GM12878 (cell line): ENCODE data around the gene ZNF841. TPM values are rescaled to one million over a fixed set of nuclear protein-coding genes. Genes with fewer than 3 reads are reported as not detected.
"Not testable (repeated sequence)": the region's sequence is repeated elsewhere in the genome, so short reads cannot be mapped to it uniquely, and the experiment has no call there.

Source experiments
- ATAC-seq: fragments of 200-7000 bp; cut with Tn5 transposase; 3 replicates; pipeline ENCODE4 v1.9.1; 2020; ENCODE audit warnings: mild to moderate bottlenecking, moderate library complexity
- BruUV-seq: library from RNA; stranded (reverse); fragments of 400-500 nt; replicated peaks from 2 replicates; lab custom pipeline; 2021; lab: Mats Ljungman, UMichigan
- CTCF ChIA-PET: fragments of 300-600 bp; sonication (Branson Sonifier 250); formaldehyde crosslinking; extraction: SDS; loops from one replicate; lab custom pipeline; 2021; ENCODE audit warnings: inconsistent platforms; lab: Yijun Ruan, JAX
- POLR2A ChIA-PET: fragments of 350-600 bp; formaldehyde crosslinking; extraction: SDS; loops from one replicate; lab custom pipeline; 2021; ENCODE audit warnings: inconsistent platforms; lab: Charles Lee
- RAD21 ChIA-PET: fragments of 300-600 bp; sonication (Branson Sonifier 250); formaldehyde crosslinking; loops from one replicate; lab custom pipeline; 2023; ENCODE audit warnings: antibody characterized with exemption; ENCODE audit not compliant: unreplicated experiment; lab: Charles Lee
- SMC1A ChIA-PET: fragments of 300-600 bp; sonication (Branson Sonifier 250); formaldehyde crosslinking; loops from one replicate; lab custom pipeline; 2023; ENCODE audit not compliant: unreplicated experiment, uncharacterized antibody; lab: Charles Lee
- DNase-seq: peaks from one replicate; pipeline ENCODE4 v3.0.0-alpha.2; 2011; ENCODE audit warnings: low read depth, low spot score
- FAIRE-seq: peaks from 3 replicates; lab custom pipeline; 2011; peaks lifted over from hg19 to GRCh38; lab: Jason Lieb, UNC
- H2AFZ ChIP-seq: 2 replicates; pipeline ENCODE4 v1.6.0; 2011; ENCODE audit warnings: low read depth, low read length, control low read depth; ENCODE audit not compliant: control insufficient read depth
- H3K27ac ChIP-seq: 2 replicates; pipeline ENCODE4 v1.5.1; 2011; ENCODE audit warnings: control low read depth; ENCODE audit not compliant: control insufficient read depth, insufficient read depth
- H3K27me3 ChIP-seq, 2 experiments: replicated peaks in 1 of 2; 2 replicates each; pipeline versions ENCODE4 v1.6.0 to v1.6.1; 2011; ENCODE audit warnings: low read length in 1 of 2; ENCODE audit not compliant: control insufficient read depth in 2 of 2, insufficient read depth in 2 of 2
- H3K36me3 ChIP-seq, 2 experiments: 2 replicates each; pipeline ENCODE4 v1.5.1; 2011; ENCODE audit warnings: low read length in 1 of 2; ENCODE audit not compliant: control insufficient read depth in 2 of 2, insufficient read depth in 2 of 2
- H3K4me1 ChIP-seq: 2 replicates; pipeline ENCODE4 v1.6.1; 2011; ENCODE audit warnings: mild to moderate bottlenecking, low read length, moderate library complexity, mixed read lengths; ENCODE audit not compliant: control insufficient read depth, insufficient read depth
- H3K4me2 ChIP-seq: 2 replicates; pipeline ENCODE4 v1.6.0; 2011; ENCODE audit warnings: control low read depth; ENCODE audit not compliant: control insufficient read depth, insufficient read depth
- H3K4me3 ChIP-seq: fragments of 200-600 bp; sonication (generic); 2 replicates; pipeline ENCODE4 v1.5.1; 2016
- H3K79me2 ChIP-seq: 2 replicates; pipeline ENCODE4 v1.6.0; 2011; ENCODE audit warnings: low read length; ENCODE audit not compliant: control insufficient read depth, insufficient read depth
- H3K9ac ChIP-seq: 2 replicates; pipeline ENCODE4 v1.8.0; 2011; ENCODE audit warnings: low read length, control low read depth, mixed read lengths; ENCODE audit not compliant: control insufficient read depth, insufficient read depth
- H3K9me3 ChIP-seq: replicated peaks from 3 replicates; pipeline ENCODE4 v1.5.1; 2011; ENCODE audit warnings: mild to moderate bottlenecking, low read length; ENCODE audit not compliant: control insufficient read depth, insufficient read depth
- H4K20me1 ChIP-seq: 2 replicates; pipeline ENCODE4 v1.6.0; 2011; ENCODE audit not compliant: control insufficient read depth, insufficient read depth
- BACH1 ChIP-seq: fragments of 450-650 bp; IDR thresholded peaks from 2 replicates; pipeline ENCODE4 v1.6.1; 2017; ENCODE audit warnings: mild to moderate bottlenecking, borderline replicate concordance
- DPF2 ChIP-seq: fragments of 450-650 bp; IDR thresholded peaks from 2 replicates; pipeline ENCODE4 v1.6.1; 2017; ENCODE audit warnings: mild to moderate bottlenecking
- E2F8 ChIP-seq: fragments of 450-650 bp; IDR thresholded peaks from 2 replicates; pipeline ENCODE4 v1.6.1; 2018; ENCODE audit warnings: mild to moderate bottlenecking, low read depth, moderate library complexity; ENCODE audit not compliant: partially characterized antibody
- E4F1 ChIP-seq: fragments of 450-650 bp; IDR thresholded peaks from 2 replicates; pipeline ENCODE4 v1.6.1; 2018; ENCODE audit warnings: borderline replicate concordance, mild to moderate bottlenecking; ENCODE audit not compliant: partially characterized antibody
- FOXK2 ChIP-seq: fragments of 450-650 bp; IDR thresholded peaks from 2 replicates; pipeline ENCODE4 v1.6.1; 2017; ENCODE audit warnings: mild to moderate bottlenecking, moderate library complexity
- MTA3 ChIP-seq: IDR thresholded peaks from 2 replicates; pipeline ENCODE4 v1.6.1; 2012; ENCODE audit warnings: low read length, inconsistent platforms, borderline replicate concordance
- WGBS: methylation state at CpG from one replicate; pipeline ENCODE4 v1.1.6; 2016; ENCODE audit warnings: low lambda C conversion rate; ENCODE audit not compliant: insufficient replicate concordance, insufficient coverage; ENCODE audit errors: missing lambda C conversion rate; 5-methylcytosine and 5-hydroxymethylcytosine counted together
- in situ Hi-C: fragments of 300-500 bp; cut with MboI; formaldehyde crosslinking; loops from 9 replicates; pipeline ENCODE4 v1.14.3; 2018; ENCODE audit warnings: mixed read lengths
- intact Hi-C: fragments of 100-400 bp; cut with micrococcal nuclease; formaldehyde crosslinking; loops from one replicate; pipeline ENCODE4 v1.14.2; 2022; ENCODE audit not compliant: unreplicated experiment
- polyA plus RNA-seq, 11 experiments: library from polyadenylated mRNA; depleted of rRNA in 4 of 11; unstranded in 6 of 11; stranded (reverse) in 5 of 11; fragments of >200 nt; fragmentation: Nextera tagmentation in 4 of 11; fragmentation: Illumina TruSeq in 1 of 11; extraction: Ambion mirVana in 4 of 11; extraction: Trizol in 1 of 11; gene quantifications; 1 replicate in 1 of 11; 2 replicates in 10 of 11; pipeline versions ENCODE4 v1.2.1 to v1.2.3, GENCODE V29; 2011 to 2016; ENCODE audit warnings: inconsistent platforms in 2 of 11, missing spikeins in 2 of 11, low read depth in 1 of 11
- total RNA-seq, 4 experiments: library from RNA; depleted of rRNA in 3 of 4; stranded (reverse); fragments of >200 nt in 3 of 4; fragmentation: Illumina TruSeq in 1 of 4; extraction: Trizol in 1 of 4; gene quantifications; 2 replicates each; pipeline versions ENCODE4 v1.2.1 to v1.2.3, GENCODE V29; 2013 to 2021

The ZNF841 gene
- total and polyA plus RNA-seq, 10 of the 15 experiments (the other 5 are each of a cell fraction or from before 2014, with no cell fraction given), result 1.4 to 15.0 (median 8.2) TPM

GRCh38 chr19:52065399-52065798 is 30.2 kb downstream of the ZNF841 start (continued):
- TF ChIP-seq E4F1, result no peak
- no peak for TF ChIP-seq BACH1
- TF ChIP-seq E2F8, result no peak
- no peak for TF ChIP-seq DPF2
- TF ChIP-seq FOXK2, result no peak
- TF ChIP-seq MTA3, result no peak

GRCh38 chr19:52056480-52056879 is 39.1 kb downstream of the ZNF841 start:
- H3K27me3 ChIP-seq, H3K36me3 ChIP-seq, H3K4me3 ChIP-seq, H3K79me2 ChIP-seq, POLR2A ChIA-PET, H3K27ac ChIP-seq, CTCF ChIA-PET, H3K4me2 ChIP-seq, DNase-seq, SMC1A ChIA-PET, intact Hi-C loops, in situ Hi-C loops, H3K9ac ChIP-seq, H2AFZ ChIP-seq, H4K20me1 ChIP-seq, BruUV-seq, FAIRE-seq, ATAC-seq, H3K4me1 ChIP-seq, RAD21 ChIA-PET: not testable (repeated sequence)
- peaks cover 10% of the 10 kb centered on the region for H3K9me3 ChIP-seq
- 100% methylated on average over 3 of the region's 3 CpGs for WGBS

- intact Hi-C loops, result not testable (repeated sequence)
- 100% methylated on average over 1 of the region's 1 CpG for WGBS
Observed at GRCh38 chr19:52051736-52052135, 43.8 kb downstream of the ZNF841 start.

More at GRCh38 chr19:52051736-52052135, 43.8 kb downstream of the ZNF841 start:
- H3K9ac ChIP-seq, SMC1A ChIA-PET, in situ Hi-C loops, H3K4me1 ChIP-seq, CTCF ChIA-PET, H3K79me2 ChIP-seq, H3K4me3 ChIP-seq, H3K27me3 ChIP-seq, H3K4me2 ChIP-seq, FAIRE-seq, H3K36me3 ChIP-seq, DNase-seq, H4K20me1 ChIP-seq, ATAC-seq, H3K9me3 ChIP-seq, H3K27ac ChIP-seq, H2AFZ ChIP-seq, POLR2A ChIA-PET, BruUV-seq, RAD21 ChIA-PET: not testable (repeated sequence)
